ENCODE results near the gene SPECC1.
A peak's percentile ranks its signal among the peaks of the same experiment; 100 is the strongest.
"Not testable (repeated sequence)": the region's sequence is repeated elsewhere in the genome, so short reads cannot be mapped to it uniquely, and the experiment has no call there.

The SPECC1 gene

GRCh38 chr17:20158580-20158979 is 149.4 kb downstream of the SPECC1 start:
- DNase-seq (ENCODE audit: low read depth), result no peak
- no peak for TF ChIP-seq POLR2A (IDR thresholded peaks at IDR 0.05; ENCODE audit: extremely low read depth, insufficient read length)
- TF ChIP-seq CTCF (IDR thresholded peaks at IDR 0.05; ENCODE audit: low read depth, low read length), result no peak
- TF ChIP-seq MAX (IDR thresholded peaks at IDR 0.05; ENCODE audit: low read depth, low read length), result no peak
- no peak overlapping the region for H3K4me3 ChIP-seq (ENCODE audit: low read depth, low read length)

- peak; percentile 35 for DNase-seq (ENCODE audit: low read depth)
- no peak overlapping the region for H3K4me3 ChIP-seq (ENCODE audit: low read depth, low read length)
- TF ChIP-seq MAX (IDR thresholded peaks at IDR 0.05; ENCODE audit: low read depth, low read length), result no peak
Measured at GRCh38 chr17:20159406-20160069, 150.4 kb downstream of the SPECC1 start.

- H3K4me3 ChIP-seq (ENCODE audit: low read depth, low read length); DNase-seq (ENCODE audit: low read depth): not testable (repeated sequence)
Measured at GRCh38 chr17:20165516-20165915, 156.4 kb downstream of the SPECC1 start.

- no peak overlapping the region for H3K4me3 ChIP-seq (ENCODE audit: low read depth, low read length)
- no peak for DNase-seq (ENCODE audit: low read depth)
- TF ChIP-seq POLR2A (IDR thresholded peaks at IDR 0.05; ENCODE audit: extremely low read depth, insufficient read length) (no peak), MYC (IDR thresholded peaks at IDR 0.05; ENCODE audit: low read depth, low read length) (no peak), MAX (IDR thresholded peaks at IDR 0.05; ENCODE audit: low read depth, low read length) (no peak), CTCF (IDR thresholded peaks at IDR 0.05; ENCODE audit: low read depth, low read length) (no peak)
Measured at GRCh38 chr17:20170085-20170484, 160.9 kb downstream of the SPECC1 start.

- no peak for DNase-seq (ENCODE audit: low read depth)
- TF ChIP-seq POLR2A (IDR thresholded peaks at IDR 0.05; ENCODE audit: extremely low read depth, insufficient read length), result no peak
- TF ChIP-seq MAX (IDR thresholded peaks at IDR 0.05; ENCODE audit: low read depth, low read length), result no peak
- no peak overlapping the region for H3K4me3 ChIP-seq (ENCODE audit: low read depth, low read length)
Measured at GRCh38 chr17:20171741-20172365, 162.7 kb downstream of the SPECC1 start.

GRCh38 chr17:20172376-20172775 is 163.2 kb downstream of the SPECC1 start:
- DNase-seq (ENCODE audit: low read depth), result no peak
- no peak overlapping the region for H3K4me3 ChIP-seq (ENCODE audit: low read depth, low read length)
- TF ChIP-seq MAX (IDR thresholded peaks at IDR 0.05; ENCODE audit: low read depth, low read length) (no peak), MYC (IDR thresholded peaks at IDR 0.05; ENCODE audit: low read depth, low read length) (no peak), CTCF (IDR thresholded peaks at IDR 0.05; ENCODE audit: low read depth, low read length) (no peak), POLR2A (IDR thresholded peaks at IDR 0.05; ENCODE audit: extremely low read depth, insufficient read length) (no peak)

- DNase-seq (ENCODE audit: low read depth), result no peak
- no peak overlapping the region for H3K4me3 ChIP-seq (ENCODE audit: low read depth, low read length)
- TF ChIP-seq MYC (IDR thresholded peaks at IDR 0.05; ENCODE audit: low read depth, low read length) (no peak), POLR2A (IDR thresholded peaks at IDR 0.05; ENCODE audit: extremely low read depth, insufficient read length) (no peak), CTCF (IDR thresholded peaks at IDR 0.05; ENCODE audit: low read depth, low read length) (no peak), MAX (IDR thresholded peaks at IDR 0.05; ENCODE audit: low read depth, low read length) (no peak)
Measured at GRCh38 chr17:20173091-20173490, 163.9 kb downstream of the SPECC1 start.

All from NB4 (cell line).